MM.1S (cell line): ENCODE data around the gene AGO3.

Experiments used
- DNase-seq: peaks from one replicate; pipeline ENCODE4 v3.0.0-alpha.2; 2015
- H2AFZ ChIP-seq: fragments of 300-600 bp; sonication (generic); 2 replicates; pipeline ENCODE4 v1.6.0; 2016; ENCODE audit warnings: antibody characterized with exemption, low read length
- H3F3A ChIP-seq: fragments of 300-600 bp; sonication (generic); 2 replicates; pipeline ENCODE4 v1.6.1; 2016; ENCODE audit warnings: mild to moderate bottlenecking, antibody characterized with exemption, low read length, moderate library complexity, mixed read lengths; ENCODE audit not compliant: insufficient read depth
- H3K27ac ChIP-seq: fragments of 300-600 bp; sonication (generic); 2 replicates; pipeline ENCODE4 v1.5.1; 2016; ENCODE audit warnings: mild to moderate bottlenecking, low read length
- H3K27me3 ChIP-seq: fragments of 300-600 bp; sonication (generic); replicated peaks from 2 replicates; pipeline ENCODE4 v1.6.0; 2016; ENCODE audit warnings: low read length; ENCODE audit not compliant: insufficient read depth
- H3K36me3 ChIP-seq: fragments of 300-600 bp; sonication (generic); replicated peaks from 2 replicates; pipeline ENCODE4 v1.6.1; 2016; ENCODE audit warnings: mild to moderate bottlenecking, low read length, mixed read lengths; ENCODE audit not compliant: insufficient read depth
- H3K4me1 ChIP-seq: fragments of 300-600 bp; sonication (generic); 2 replicates; pipeline ENCODE4 v1.6.1; 2016; ENCODE audit warnings: low read length, mixed read lengths
- H3K4me2 ChIP-seq: fragments of 300-600 bp; sonication (generic); 2 replicates; pipeline ENCODE4 v1.6.0; 2016; ENCODE audit warnings: low read depth, low read length
- H3K4me3 ChIP-seq: fragments of 300-600 bp; sonication (generic); 2 replicates; pipeline ENCODE4 v1.5.1; 2016; ENCODE audit warnings: low read length, mixed read lengths
- H3K79me2 ChIP-seq: fragments of 300-600 bp; sonication (generic); 2 replicates; pipeline ENCODE4 v1.6.1; 2016; ENCODE audit warnings: mixed run types, low read length, mixed read lengths
- H3K9ac ChIP-seq: fragments of 300-600 bp; sonication (generic); 2 replicates; pipeline ENCODE4 v1.6.1; 2016; ENCODE audit warnings: low read length, mixed read lengths
- H3K9me2 ChIP-seq: fragments of 300-600 bp; sonication (generic); replicated peaks from 2 replicates; pipeline ENCODE4 v1.6.1; 2016; ENCODE audit warnings: mild to moderate bottlenecking, low read length, mixed read lengths; ENCODE audit not compliant: insufficient read depth
- H3K9me3 ChIP-seq: fragments of 300-600 bp; sonication (generic); replicated peaks from 2 replicates; pipeline ENCODE4 v1.6.1; 2016; ENCODE audit warnings: mild to moderate bottlenecking, low read length, mixed read lengths; ENCODE audit not compliant: insufficient read depth
- H4K20me1 ChIP-seq: fragments of 300-600 bp; sonication (generic); 2 replicates; pipeline ENCODE4 v1.6.1; 2016; ENCODE audit warnings: mild to moderate bottlenecking, low read length, moderate library complexity, mixed read lengths; ENCODE audit not compliant: insufficient read depth
- EZH2 ChIP-seq: fragments of 300-600 bp; sonication (generic); optimal IDR thresholded peaks from 2 replicates; pipeline ENCODE3; 2017; ENCODE audit warnings: low read depth, mild to moderate bottlenecking, antibody characterized with exemption, low read length, mixed read lengths
- EZH2phosphoT487 ChIP-seq: fragments of 300-600 bp; sonication (generic); IDR thresholded peaks from 2 replicates; pipeline ENCODE4 v1.6.1; 2018; ENCODE audit warnings: antibody characterized with exemption, low read length
- TF ChIP-seq, protein P1 (sequence below): fragments of 300-600 bp; sonication (generic); IDR thresholded peaks from 2 replicates; pipeline ENCODE4 v1.5.1; 2016; ENCODE audit warnings: antibody characterized with exemption, low read length, mixed read lengths

Gene AGO3

DNA sequence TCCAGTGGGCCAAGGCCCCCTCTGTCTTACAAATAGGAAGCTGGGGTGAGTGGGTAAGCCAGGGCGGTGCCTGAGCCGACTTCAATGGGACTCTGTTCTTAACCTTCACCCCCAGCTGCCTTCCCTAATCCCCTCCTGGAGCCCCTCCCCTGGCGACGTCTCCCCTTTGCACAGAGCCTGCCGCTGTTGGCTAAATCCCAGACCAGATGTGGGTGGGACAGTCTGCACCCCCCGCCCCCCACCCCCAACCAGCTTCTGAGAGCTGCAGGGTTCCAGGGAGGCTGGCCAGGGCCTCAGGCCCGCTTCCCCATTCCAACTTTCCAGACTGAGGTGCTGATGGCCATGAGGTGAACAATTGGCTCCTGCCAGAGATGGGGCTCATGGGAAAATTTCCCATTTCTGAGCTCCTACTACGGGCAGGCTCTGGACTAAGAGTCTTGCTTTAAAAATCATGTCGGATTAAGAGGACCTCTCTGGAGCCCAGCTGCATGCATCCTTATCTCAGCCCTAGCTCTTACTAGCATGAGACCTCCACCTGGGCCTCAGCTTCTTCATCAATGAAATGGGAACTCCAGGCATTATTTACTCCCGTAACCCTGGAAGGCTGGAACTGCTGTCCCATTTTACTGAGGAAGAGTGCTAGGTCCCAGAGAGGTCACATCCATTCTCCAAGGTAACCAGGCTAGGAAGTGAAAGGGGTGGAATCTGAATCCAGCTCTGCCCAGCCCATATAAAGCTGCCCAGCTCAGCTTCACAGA is 187.7 kb downstream of the AGO3 start:
- Histone ChIP-seq H3K27me3 (peaks cover 10% of the 10 kb centered on the region; the same call in 1 of the 2 replicates), H4K20me1 (no peaks in the 10 kb centered on the region), H3K4me3 (no peak overlapping the region), H3K36me3 (no peaks in the 10 kb centered on the region), H3K9me3 (no peaks in the 10 kb centered on the region), H3K79me2 (no peaks in the 10 kb centered on the region), H2AFZ (no peak overlapping the region), H3F3A (no peaks in the 10 kb centered on the region), H3K4me2 (no peak overlapping the region), H3K4me1 (no peaks in the 10 kb centered on the region), H3K9ac (no peak overlapping the region), H3K27ac (no peak overlapping the region), H3K9me2 (no peaks in the 10 kb centered on the region)
- no peak for DNase-seq
- TF ChIP-seq, protein P1, sequence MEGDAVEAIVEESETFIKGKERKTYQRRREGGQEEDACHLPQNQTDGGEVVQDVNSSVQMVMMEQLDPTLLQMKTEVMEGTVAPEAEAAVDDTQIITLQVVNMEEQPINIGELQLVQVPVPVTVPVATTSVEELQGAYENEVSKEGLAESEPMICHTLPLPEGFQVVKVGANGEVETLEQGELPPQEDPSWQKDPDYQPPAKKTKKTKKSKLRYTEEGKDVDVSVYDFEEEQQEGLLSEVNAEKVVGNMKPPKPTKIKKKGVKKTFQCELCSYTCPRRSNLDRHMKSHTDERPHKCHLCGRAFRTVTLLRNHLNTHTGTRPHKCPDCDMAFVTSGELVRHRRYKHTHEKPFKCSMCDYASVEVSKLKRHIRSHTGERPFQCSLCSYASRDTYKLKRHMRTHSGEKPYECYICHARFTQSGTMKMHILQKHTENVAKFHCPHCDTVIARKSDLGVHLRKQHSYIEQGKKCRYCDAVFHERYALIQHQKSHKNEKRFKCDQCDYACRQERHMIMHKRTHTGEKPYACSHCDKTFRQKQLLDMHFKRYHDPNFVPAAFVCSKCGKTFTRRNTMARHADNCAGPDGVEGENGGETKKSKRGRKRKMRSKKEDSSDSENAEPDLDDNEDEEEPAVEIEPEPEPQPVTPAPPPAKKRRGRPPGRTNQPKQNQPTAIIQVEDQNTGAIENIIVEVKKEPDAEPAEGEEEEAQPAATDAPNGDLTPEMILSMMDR, result no peak
- TF ChIP-seq EZH2phosphoT487 (no peak), EZH2 (no peak)

DNA sequence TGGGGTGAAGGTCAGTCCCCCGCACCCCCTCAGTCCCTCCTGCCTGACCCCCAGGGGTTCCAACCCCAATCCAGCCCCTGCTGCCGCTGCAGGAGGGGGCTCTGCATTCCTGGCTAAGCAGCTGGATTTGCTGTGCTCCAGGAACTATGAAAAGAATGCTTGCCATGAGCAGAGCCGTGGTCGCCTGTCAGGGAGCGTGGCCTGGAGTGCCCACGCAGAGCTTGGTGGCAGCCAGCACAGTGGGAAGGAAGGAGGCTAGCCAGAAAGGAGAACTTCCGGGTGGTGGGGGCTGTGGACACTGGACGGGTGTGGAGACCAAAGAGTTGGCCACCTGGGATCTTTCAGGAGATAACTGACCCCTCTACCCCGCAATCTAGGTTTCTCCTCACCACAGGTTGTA is 188.6 kb downstream of the AGO3 start:
- no peak for DNase-seq
- Histone ChIP-seq H3K27me3 (peaks cover 18% of the 10 kb centered on the region), H3K9me2 (no peaks in the 10 kb centered on the region), H3F3A (no peaks in the 10 kb centered on the region), H3K79me2 (no peaks in the 10 kb centered on the region), H2AFZ (no peak overlapping the region), H3K27ac (no peak overlapping the region), H3K9ac (no peak overlapping the region), H3K4me1 (no peaks in the 10 kb centered on the region), H3K4me3 (no peak overlapping the region), H3K4me2 (no peak overlapping the region), H3K9me3 (no peaks in the 10 kb centered on the region), H3K36me3 (no peaks in the 10 kb centered on the region), H4K20me1 (no peaks in the 10 kb centered on the region)
- TF ChIP-seq EZH2 (no peak), EZH2phosphoT487 (no peak)
- TF ChIP-seq, protein P1, result no peak
